ENCODE results near the gene PYGB. TPM values are rescaled to one million over a fixed set of nuclear protein-coding genes. Genes with fewer than 3 reads are reported as not detected.

The PYGB gene
- polyA plus RNA-seq, 4 donors: 25.7 to 38.4 (median 32.7) TPM

- WGBS, 3 donors: 87 to 93% (median 92%) methylated on average over 22 of the region's 22 CpGs
- no peak for FAIRE-seq
- Histone ChIP-seq H3K27me3 (ENCODE audit: control insufficient read depth in 3 of 3, insufficient read depth in 3 of 3, low read length in 3 of 3) (no peaks in the 10 kb centered on the region), H3K9me3 (ENCODE audit: control insufficient read depth in 2 of 2, insufficient read depth in 1 of 2, low read depth in 1 of 2, low read length in 1 of 2) (no peaks in the 10 kb centered on the region), H3K4me3 (ENCODE audit: low read depth in 1 of 3, low read length in 3 of 3) (no peak overlapping the region), H3K36me3 (ENCODE audit: control insufficient read depth in 3 of 3, insufficient read depth in 2 of 3, low read depth in 1 of 3, low read length in 3 of 3) (peaks cover 20 to 96% (median 30%) of the 10 kb centered on the region in 3 donors), H3K4me1 (ENCODE audit: control insufficient read depth in 3 of 3, insufficient read depth in 2 of 3, low read depth in 1 of 3, low read length in 2 of 3) (no peaks in the 10 kb centered on the region), H3K27ac (ENCODE audit: low read depth in 1 of 3, low read length in 2 of 3) (peak overlapping the region in 2 of 3 donors; percentile 33 to 51)
- DNase-seq: no peak
These were observed 34.3 kb downstream of the PYGB start for GRCh38 chr20:25282034-25282781.

- FAIRE-seq: no peak
- DNase-seq: no peak
- Histone ChIP-seq H3K9me3 (ENCODE audit: control insufficient read depth in 2 of 2, insufficient read depth in 1 of 2, low read depth in 1 of 2, low read length in 1 of 2) (no peaks in the 10 kb centered on the region), H3K4me3 (ENCODE audit: low read depth in 1 of 3, low read length in 3 of 3) (no peak overlapping the region), H3K27ac (ENCODE audit: low read depth in 1 of 3, low read length in 2 of 3) (peak overlapping the region in 1 of 3 donors; percentile 51), H3K4me1 (ENCODE audit: control insufficient read depth in 3 of 3, insufficient read depth in 2 of 3, low read depth in 1 of 3, low read length in 2 of 3) (no peaks in the 10 kb centered on the region), H3K36me3 (ENCODE audit: control insufficient read depth in 3 of 3, insufficient read depth in 2 of 3, low read depth in 1 of 3, low read length in 3 of 3) (peaks cover 19 to 96% (median 31%) of the 10 kb centered on the region in 3 donors), H3K27me3 (ENCODE audit: control insufficient read depth in 3 of 3, insufficient read depth in 3 of 3, low read length in 3 of 3) (no peaks in the 10 kb centered on the region)
- WGBS, 3 donors: 91 to 94% (median 93%) methylated on average over 11 of the region's 11 CpGs
These were observed 34.9 kb downstream of the PYGB start for GRCh38 chr20:25282796-25283195.

GRCh38 chr20:25283221-25283951 is 35.5 kb downstream of the PYGB start:
- 93 to 97% (median 93%) methylated on average over 23 to 24 of the region's 24 CpGs for WGBS, 3 donors
- Histone ChIP-seq H3K4me3 (ENCODE audit: low read depth in 1 of 3, low read length in 3 of 3) (no peak overlapping the region), H3K27me3 (ENCODE audit: control insufficient read depth in 3 of 3, insufficient read depth in 3 of 3, low read length in 3 of 3) (no peaks in the 10 kb centered on the region), H3K36me3 (ENCODE audit: control insufficient read depth in 3 of 3, insufficient read depth in 2 of 3, low read depth in 1 of 3, low read length in 3 of 3) (peaks cover 18 to 96% (median 31%) of the 10 kb centered on the region in 3 donors), H3K9me3 (ENCODE audit: control insufficient read depth in 2 of 2, insufficient read depth in 1 of 2, low read depth in 1 of 2, low read length in 1 of 2) (no peaks in the 10 kb centered on the region), H3K4me1 (ENCODE audit: control insufficient read depth in 3 of 3, insufficient read depth in 2 of 3, low read depth in 1 of 3, low read length in 2 of 3) (no peaks in the 10 kb centered on the region), H3K27ac (ENCODE audit: low read depth in 1 of 3, low read length in 2 of 3) (no peak overlapping the region)
- DNase-seq (no peak), FAIRE-seq (no peak)

- Histone ChIP-seq H3K36me3 (ENCODE audit: control insufficient read depth in 3 of 3, insufficient read depth in 2 of 3, low read depth in 1 of 3, low read length in 3 of 3) (peaks cover 18 to 95% (median 30%) of the 10 kb centered on the region in 3 donors), H3K27ac (ENCODE audit: low read depth in 1 of 3, low read length in 2 of 3) (no peak overlapping the region), H3K9me3 (ENCODE audit: control insufficient read depth in 2 of 2, insufficient read depth in 1 of 2, low read depth in 1 of 2, low read length in 1 of 2) (no peaks in the 10 kb centered on the region), H3K4me3 (ENCODE audit: low read depth in 1 of 3, low read length in 3 of 3) (no peak overlapping the region), H3K27me3 (ENCODE audit: control insufficient read depth in 3 of 3, insufficient read depth in 3 of 3, low read length in 3 of 3) (no peaks in the 10 kb centered on the region), H3K4me1 (ENCODE audit: control insufficient read depth in 3 of 3, insufficient read depth in 2 of 3, low read depth in 1 of 3, low read length in 2 of 3) (no peaks in the 10 kb centered on the region)
- WGBS, 3 donors: 93 to 96% (median 93%) methylated on average over 17 of the region's 17 CpGs
- FAIRE-seq: no peak
- no peak for DNase-seq
These were observed 36.3 kb downstream of the PYGB start for GRCh38 chr20:25284131-25284601.

GRCh38 chr20:25285091-25285647 is 37.3 kb downstream of the PYGB start:
- Histone ChIP-seq H3K9me3 (ENCODE audit: control insufficient read depth in 2 of 2, insufficient read depth in 1 of 2, low read depth in 1 of 2, low read length in 1 of 2) (no peaks in the 10 kb centered on the region), H3K27me3 (ENCODE audit: control insufficient read depth in 3 of 3, insufficient read depth in 3 of 3, low read length in 3 of 3) (no peaks in the 10 kb centered on the region), H3K4me1 (ENCODE audit: control insufficient read depth in 3 of 3, insufficient read depth in 2 of 3, low read depth in 1 of 3, low read length in 2 of 3) (no peaks in the 10 kb centered on the region), H3K27ac (ENCODE audit: low read depth in 1 of 3, low read length in 2 of 3) (no peak overlapping the region), H3K4me3 (ENCODE audit: low read depth in 1 of 3, low read length in 3 of 3) (no peak overlapping the region), H3K36me3 (ENCODE audit: control insufficient read depth in 3 of 3, insufficient read depth in 2 of 3, low read depth in 1 of 3, low read length in 3 of 3) (peaks cover 18 to 94% (median 28%) of the 10 kb centered on the region in 3 donors)
- FAIRE-seq: no peak
- no peak for DNase-seq
- 89 to 93% (median 91%) methylated on average over 26 of the region's 26 CpGs for WGBS, 3 donors

- Histone ChIP-seq H3K9me3 (ENCODE audit: control insufficient read depth in 2 of 2, insufficient read depth in 1 of 2, low read depth in 1 of 2, low read length in 1 of 2) (no peaks in the 10 kb centered on the region), H3K36me3 (ENCODE audit: control insufficient read depth in 3 of 3, insufficient read depth in 2 of 3, low read depth in 1 of 3, low read length in 3 of 3) (peaks cover 18 to 93% (median 29%) of the 10 kb centered on the region in 3 donors), H3K27me3 (ENCODE audit: control insufficient read depth in 3 of 3, insufficient read depth in 3 of 3, low read length in 3 of 3) (no peaks in the 10 kb centered on the region), H3K27ac (ENCODE audit: low read depth in 1 of 3, low read length in 2 of 3) (no peak overlapping the region), H3K4me1 (ENCODE audit: control insufficient read depth in 3 of 3, insufficient read depth in 2 of 3, low read depth in 1 of 3, low read length in 2 of 3) (no peaks in the 10 kb centered on the region), H3K4me3 (ENCODE audit: low read depth in 1 of 3, low read length in 3 of 3) (no peak overlapping the region)
- DNase-seq (no peak), FAIRE-seq (no peak)
- WGBS, 3 donors: 89 to 93% (median 91%) methylated on average over 24 of the region's 24 CpGs
These were observed 38.2 kb downstream of the PYGB start for GRCh38 chr20:25285856-25286798.

GRCh38 chr20:25286917-25287316 is 39.0 kb downstream of the PYGB start:
- Histone ChIP-seq H3K36me3 (ENCODE audit: control insufficient read depth in 3 of 3, insufficient read depth in 2 of 3, low read depth in 1 of 3, low read length in 3 of 3) (peaks cover 18 to 93% (median 29%) of the 10 kb centered on the region in 3 donors), H3K9me3 (ENCODE audit: control insufficient read depth in 2 of 2, insufficient read depth in 1 of 2, low read depth in 1 of 2, low read length in 1 of 2) (no peaks in the 10 kb centered on the region), H3K4me3 (ENCODE audit: low read depth in 1 of 3, low read length in 3 of 3) (no peak overlapping the region), H3K4me1 (ENCODE audit: control insufficient read depth in 3 of 3, insufficient read depth in 2 of 3, low read depth in 1 of 3, low read length in 2 of 3) (no peaks in the 10 kb centered on the region), H3K27me3 (ENCODE audit: control insufficient read depth in 3 of 3, insufficient read depth in 3 of 3, low read length in 3 of 3) (no peaks in the 10 kb centered on the region), H3K27ac (ENCODE audit: low read depth in 1 of 3, low read length in 2 of 3) (no peak overlapping the region)
- DNase-seq: no peak
- 96 to 98% (median 97%) methylated on average over 12 of the region's 12 CpGs for WGBS, 3 donors
- no peak for FAIRE-seq
